Right lobe of liver (tissue), 6 donors: ENCODE measurements around the gene CFC1B. TPM values are rescaled to one million over a fixed set of nuclear protein-coding genes. Genes with fewer than 3 reads are reported as not detected.
"Not testable (repeated sequence)": the region's sequence is repeated elsewhere in the genome, so short reads cannot be mapped to it uniquely, and the experiment has no call there.

Experiments
- ATAC-seq, 4 donors: fragments of 200-7000 bp; cut with Tn5 transposase; one replicate each; pipeline ENCODE4 v1.9.1; 2020; ENCODE audit warnings: mild to moderate bottlenecking in 4 of 4, moderate library complexity in 4 of 4
- DNase-seq, 3 donors: peaks; one replicate each; pipeline ENCODE4 v3.0.0-alpha.2; 2020
- H3K27ac ChIP-seq, 3 donors: fragments of 200-600 bp; one replicate each; pipeline ENCODE4 v1.8.0; 2022
- H3K27me3 ChIP-seq, 2 donors: fragments of 200-600 bp; one replicate each; pipeline ENCODE4 v1.8.0; 2022
- H3K36me3 ChIP-seq, 4 donors: fragments of 200-600 bp; sonication (generic) in 1 of 4; one replicate each; pipeline versions ENCODE4 v1.5.1 to v1.8.0; 2017 to 2022; ENCODE audit warnings: control low read depth in 1 of 4
- H3K4me1 ChIP-seq, 4 donors: fragments of 200-600 bp; sonication (generic) in 1 of 4; one replicate each; pipeline versions ENCODE4 v1.5.1 to v1.8.0; 2017 to 2022; ENCODE audit warnings: control low read depth in 1 of 4
- H3K4me3 ChIP-seq, 3 donors: fragments of 200-600 bp; one replicate each; pipeline ENCODE4 v1.8.0; 2022
- H3K9me3 ChIP-seq, 4 donors: fragments of 200-600 bp; sonication (generic) in 1 of 4; one replicate each; pipeline versions ENCODE4 v1.5.1 to v1.8.0; 2017 to 2022; ENCODE audit warnings: control low read depth in 1 of 4
- WGBS: methylation state at CpG from one replicate; pipeline ENCODE4 v1.1.6; 2018; ENCODE audit warnings: low coverage, low lambda C conversion rate; ENCODE audit not compliant: insufficient coverage; ENCODE audit errors: missing lambda C conversion rate; 5-methylcytosine and 5-hydroxymethylcytosine counted together
- intact Hi-C, 2 donors: fragments of 100-400 bp; cut with DNase I; formaldehyde crosslinking; loops; one replicate each; pipeline versions ENCODE4 v1.11.2 to v1.14.1; 2022
- long read RNA-seq: library from polyadenylated mRNA; unstranded; transcript quantifications from one replicate; pipeline ENCODE4 v2.0.0, GENCODE V29; 2019
- total RNA-seq, 6 experiments: library from RNA; depleted of rRNA in 2 of 6; stranded (reverse); fragments of >200 nt in 2 of 6; fragmentation: NEBNext Ultra II Directional in 3 of 6; extraction: Animal tissue kit (Norgen Biotek cat#: 25700) in 3 of 6; gene quantifications; one replicate each; pipeline versions ENCODE4 v1.1.0 to v1.2.4, GENCODE V29; 2016 to 2023
- donor health status: DM: no; HTN: yes; CAD: no.
- donor health status: DM: no; HTN: no; CAD: no.
- donor health status: DM: no; HTN: no; CAD: no.
- donor health status: DM: no; HTN: yes; CAD: no.
- donor health status: DM: no; HTN: yes; CAD: no.

Gene CFC1B
- total RNA-seq = not detected
- long read RNA-seq = 0 reads

DNA sequence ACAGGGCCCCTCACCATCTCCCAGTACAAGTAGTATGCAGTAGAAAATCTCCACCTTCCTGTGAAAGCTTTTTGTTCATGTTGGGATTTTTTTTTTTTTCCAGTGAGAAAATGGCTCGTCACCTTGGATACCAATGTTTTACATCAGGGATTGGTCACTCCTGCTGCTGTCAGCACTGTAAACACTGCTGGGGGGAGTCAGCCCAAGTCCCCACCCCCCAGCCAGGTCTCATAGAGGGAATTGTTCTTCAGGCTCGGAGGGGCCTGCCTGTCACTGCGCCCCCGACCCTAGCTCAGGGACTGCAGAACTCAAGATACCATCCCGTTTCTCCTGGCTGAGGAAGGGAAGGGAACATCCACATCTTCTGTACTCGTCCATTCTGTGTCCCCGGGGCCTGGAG lies at the start of gene CFC1B:
Gene CFC1B, plus strand, starts transcription at position 231 of the 400 bp plus-strand sequence. CDS start 263 bp downstream, outside the sequence.
- H3K27me3 ChIP-seq, H3K36me3 ChIP-seq, ATAC-seq, H3K27ac ChIP-seq, H3K4me1 ChIP-seq, H3K9me3 ChIP-seq, DNase-seq, intact Hi-C loops, H3K4me3 ChIP-seq: not testable (repeated sequence)
- WGBS = no CpG with 5 or more reads among the region's 7 CpGs

GRCh38 chr2:130491073-130491472 lies 29.9 kb upstream of the CFC1B start:
- DNase-seq, H3K4me1 ChIP-seq, H3K27ac ChIP-seq, H3K36me3 ChIP-seq, H3K27me3 ChIP-seq, intact Hi-C loops, H3K4me3 ChIP-seq, H3K9me3 ChIP-seq, ATAC-seq: not testable (repeated sequence)
- 25% methylated on average over 2 of the region's 4 CpGs for WGBS

DNA sequence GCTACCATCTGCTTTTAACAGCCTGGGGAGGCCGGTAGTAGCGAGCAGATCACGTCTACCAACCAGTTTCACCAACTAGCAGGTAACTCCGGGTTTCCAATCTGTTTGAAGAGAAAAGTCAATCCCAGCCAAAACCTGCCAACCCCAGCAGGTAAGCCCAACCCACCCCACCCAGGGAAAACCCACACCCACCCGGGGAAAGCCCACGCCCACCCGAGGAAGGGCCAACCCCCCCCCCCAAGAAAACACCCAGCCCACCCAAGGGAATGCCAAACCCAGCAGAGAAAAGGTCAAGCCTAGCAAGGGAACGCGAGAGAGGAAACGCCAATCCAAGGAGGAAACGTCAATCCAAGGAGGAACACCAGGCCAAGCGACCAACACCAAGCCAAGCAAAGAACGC lies 11.8 kb upstream of the CFC1B start, which contains the start of gene POTEI:
Gene POTEI, minus strand, starts transcription at position 101 of the 400 bp plus-strand sequence. Its CDS starts 93 bp downstream, at position 8.
- H3K4me3 ChIP-seq, H3K9me3 ChIP-seq, DNase-seq, H3K36me3 ChIP-seq, H3K4me1 ChIP-seq, intact Hi-C loops, H3K27me3 ChIP-seq, H3K27ac ChIP-seq, ATAC-seq: not testable (repeated sequence)
- no CpG with 5 or more reads among the region's 13 CpGs for WGBS

GRCh38 chr2:130510807-130511746 lies 9.9 kb upstream of the CFC1B start:
- 0% methylated on average over 1 of the region's 31 CpGs for WGBS
- intact Hi-C loops = not testable (repeated sequence)

GRCh38 chr2:130511747-130512451 lies 9.1 kb upstream of the CFC1B start:
- intact Hi-C loops, DNase-seq, H3K4me1 ChIP-seq, H3K4me3 ChIP-seq, H3K27me3 ChIP-seq, H3K9me3 ChIP-seq, H3K27ac ChIP-seq, H3K36me3 ChIP-seq: not testable (repeated sequence)
- WGBS = 86% methylated on average over 4 of the region's 17 CpGs
- ATAC-seq = peak in 1 of 4 donors; percentile 41

More at GRCh38 chr2:130510807-130511746, 9.9 kb upstream of the CFC1B start:
- not testable (repeated sequence) for ATAC-seq, H3K36me3 ChIP-seq, H3K27me3 ChIP-seq, H3K4me3 ChIP-seq, H3K9me3 ChIP-seq, DNase-seq, H3K4me1 ChIP-seq, H3K27ac ChIP-seq

DNA sequence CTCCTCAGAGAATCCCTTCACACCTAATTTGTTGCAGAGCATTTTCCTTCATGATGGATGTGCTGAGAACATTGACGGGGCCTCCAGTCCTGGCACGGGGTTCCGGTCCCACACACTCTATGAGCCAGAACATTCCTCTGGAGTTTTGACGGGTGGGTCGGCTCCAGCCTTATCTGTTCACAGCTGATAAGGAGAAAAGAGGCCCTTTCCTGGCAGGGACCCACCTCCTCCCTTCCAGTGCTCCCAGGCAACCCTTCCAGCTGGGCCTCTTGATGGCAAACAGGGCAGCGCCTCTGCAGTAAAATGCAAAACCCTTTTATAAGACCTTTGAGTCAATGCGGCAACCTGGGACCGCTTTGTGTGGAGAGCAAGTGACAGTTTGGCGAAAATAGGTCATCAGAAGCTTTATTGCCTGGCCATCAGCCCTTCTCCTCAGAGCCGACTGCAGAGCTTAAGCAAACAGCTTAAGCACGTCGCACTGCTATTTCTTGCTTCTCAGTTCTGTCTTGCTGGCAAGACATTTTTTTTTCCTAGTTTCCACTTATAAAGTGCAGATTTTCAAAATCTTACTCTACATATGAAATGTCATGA lies 2.4 kb upstream of the CFC1B start:
- H3K4me1 ChIP-seq, H3K9me3 ChIP-seq, H3K4me3 ChIP-seq, ATAC-seq, H3K27ac ChIP-seq, DNase-seq, intact Hi-C loops, H3K27me3 ChIP-seq, H3K36me3 ChIP-seq: not testable (repeated sequence)
- WGBS = no CpG with 5 or more reads among the region's 12 CpGs

- DNase-seq, H3K4me3 ChIP-seq, ATAC-seq, H3K9me3 ChIP-seq, H3K27ac ChIP-seq, intact Hi-C loops, H3K27me3 ChIP-seq, H3K4me1 ChIP-seq, H3K36me3 ChIP-seq: not testable (repeated sequence)
- no CpG with 5 or more reads among the region's 23 CpGs for WGBS
Measured at GRCh38 chr2:130522390-130522789, 1.4 kb downstream of the CFC1B start.

GRCh38 chr2:130527365-130527967 lies 6.4 kb downstream of the CFC1B start:
- intact Hi-C loops = not testable (repeated sequence)

GRCh38 chr2:130529545-130529944 lies 8.5 kb downstream of the CFC1B start:
- H3K27me3 ChIP-seq, DNase-seq, H3K4me3 ChIP-seq, intact Hi-C loops, ATAC-seq, H3K36me3 ChIP-seq, H3K9me3 ChIP-seq, H3K27ac ChIP-seq, H3K4me1 ChIP-seq: not testable (repeated sequence)
- no CpG with 5 or more reads among the region's 6 CpGs for WGBS

More at GRCh38 chr2:130527365-130527967, 6.4 kb downstream of the CFC1B start:
- not testable (repeated sequence) for H3K27me3 ChIP-seq, H3K4me1 ChIP-seq, H3K4me3 ChIP-seq, H3K36me3 ChIP-seq, H3K27ac ChIP-seq, DNase-seq, H3K9me3 ChIP-seq
- ATAC-seq = peak in 1 of 4 donors; percentile 56
- WGBS = no CpG with 5 or more reads among the region's 40 CpGs

GRCh38 chr2:130530212-130530611 lies 9.2 kb downstream of the CFC1B start:
- H3K27me3 ChIP-seq, H3K36me3 ChIP-seq, DNase-seq, intact Hi-C loops, H3K4me1 ChIP-seq, H3K9me3 ChIP-seq, H3K27ac ChIP-seq, H3K4me3 ChIP-seq, ATAC-seq: not testable (repeated sequence)
- no CpG with 5 or more reads among the region's 4 CpGs for WGBS
